HG02571 (cell line): Measurements from ENCODE around the gene PEAK3.

Source experiments
- ATAC-seq: cut with Tn5 transposase; IDR thresholded peaks from one replicate; pipeline ENCODE4 v1.9.1; 2021; ENCODE audit warnings: mild to moderate bottlenecking, moderate library complexity; ENCODE audit not compliant: unreplicated experiment

The PEAK3 gene

DNA sequence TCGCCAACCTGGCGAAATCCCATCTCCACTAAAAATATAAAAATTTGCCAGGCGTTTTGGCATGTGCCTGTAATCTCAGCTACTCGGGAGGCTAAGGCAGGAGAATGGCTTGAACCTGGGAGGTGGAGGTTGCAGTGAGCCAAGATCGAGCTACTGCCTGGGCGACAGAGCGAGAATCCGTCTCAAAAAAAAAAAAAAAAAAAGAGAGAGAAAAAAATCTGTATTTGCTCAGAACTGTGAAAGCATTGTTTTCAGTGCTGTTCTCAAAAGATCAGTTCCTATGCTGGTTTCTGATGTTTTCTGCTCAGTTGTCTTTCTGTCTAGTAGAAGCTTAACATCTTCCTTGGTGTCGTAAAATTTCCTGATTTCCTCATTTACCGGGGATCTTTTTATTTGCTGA is 42.8 kb downstream of the PEAK3 start:
- ATAC-seq: no peak

DNA sequence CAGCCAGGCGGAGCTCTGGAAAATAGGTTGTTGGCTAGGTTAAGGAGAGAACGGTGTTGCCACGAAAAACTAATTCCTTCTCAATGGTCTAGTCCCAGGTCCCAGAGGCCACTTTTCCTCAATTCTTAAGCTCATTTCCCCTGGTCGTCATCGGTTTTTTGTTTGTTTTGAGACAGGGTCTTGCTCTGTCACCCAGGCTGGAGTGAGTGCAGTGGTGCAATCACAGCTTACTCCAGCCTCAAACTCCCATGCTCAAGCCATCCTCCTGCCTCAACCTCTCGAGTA is 44.2 kb downstream of the PEAK3 start:
- ATAC-seq: no peak

DNA sequence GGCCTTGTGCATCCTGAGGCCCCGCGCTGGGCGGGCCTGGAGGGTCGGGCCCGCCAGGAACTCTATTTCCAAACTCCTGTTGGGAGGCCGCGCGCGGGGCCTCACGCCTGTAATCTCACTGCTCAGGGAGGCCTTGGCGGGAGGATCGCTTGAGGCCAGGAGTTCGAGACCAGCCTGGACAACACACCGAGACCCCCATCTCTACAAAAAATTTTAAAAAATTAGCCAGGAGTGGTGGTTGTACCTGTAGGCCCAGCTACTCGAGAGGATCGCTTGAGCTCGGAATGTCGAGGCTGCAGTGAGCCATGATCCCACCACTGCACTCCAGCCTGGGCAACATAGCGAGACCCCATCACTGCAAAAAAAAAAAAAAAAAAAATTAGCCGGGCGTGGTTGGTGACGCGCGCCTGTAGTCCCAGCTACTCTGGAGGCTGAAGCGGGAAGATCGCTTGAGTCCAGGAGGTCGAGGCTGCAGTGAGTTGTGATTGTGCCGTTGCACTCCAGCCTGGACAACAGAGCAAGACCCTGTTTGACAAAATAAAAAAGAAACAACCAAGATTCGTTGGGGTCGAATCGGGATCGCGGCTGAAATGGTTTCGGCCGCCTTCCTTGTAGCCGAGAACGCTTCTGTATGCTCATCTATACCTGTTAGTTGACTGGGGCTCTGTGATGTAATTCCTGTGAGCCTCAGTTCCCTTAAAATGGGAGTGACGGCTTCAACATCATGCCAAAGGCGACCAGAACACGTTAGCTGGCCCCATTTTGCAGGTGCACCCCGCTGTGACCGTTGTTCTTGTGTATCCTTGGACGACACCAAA is 44.7 kb downstream of the PEAK3 start:
- ATAC-seq: no peak

DNA sequence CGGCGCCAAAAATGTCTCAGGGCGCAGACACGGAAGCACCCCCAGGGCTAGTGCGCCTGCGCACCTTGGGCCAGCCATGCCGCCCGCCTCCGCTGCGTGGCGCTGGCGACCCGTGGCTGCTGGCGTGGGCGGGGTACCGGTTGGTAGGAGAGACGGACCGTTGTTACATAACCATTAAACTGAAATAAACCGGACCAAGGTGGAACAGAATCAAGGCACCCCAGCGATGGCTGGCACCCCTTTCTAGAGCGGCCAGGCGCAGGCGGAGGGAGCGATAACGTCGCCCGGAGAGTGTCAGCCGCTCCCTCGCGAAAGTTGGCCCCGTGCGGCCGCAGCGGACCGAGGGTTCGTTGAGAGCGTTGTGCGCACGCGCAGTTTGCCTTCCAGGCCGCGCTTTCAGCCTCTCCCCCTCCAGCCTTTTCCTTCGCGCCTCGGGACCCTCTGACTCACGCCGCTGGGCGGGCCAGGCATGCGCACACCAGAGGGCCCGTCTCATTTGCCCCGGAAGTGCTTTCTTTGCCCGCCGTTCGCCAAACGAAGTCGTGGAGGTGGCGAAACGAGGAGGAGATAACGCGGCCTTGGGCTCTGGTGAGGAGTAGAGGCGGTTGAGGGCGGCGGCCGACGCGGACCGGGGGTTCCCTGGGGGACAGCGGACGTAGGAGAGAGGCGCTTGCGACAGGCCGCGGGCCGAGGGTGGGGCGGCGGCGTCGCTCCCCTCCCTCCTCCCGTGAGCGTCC is 45.5 kb downstream of the PEAK3 start, which contains the start of the genes PLEKHJ1 and SF3A2:
Gene PLEKHJ1, minus strand, starts transcription at position 16 of the 737 bp plus-strand sequence. CDS start 81 bp downstream, outside the sequence.
Gene SF3A2, plus strand, starts transcription at position 511 of the 737 bp plus-strand sequence. CDS start 6,595 bp downstream, outside the sequence.
- ATAC-seq: peak; percentile 69

DNA sequence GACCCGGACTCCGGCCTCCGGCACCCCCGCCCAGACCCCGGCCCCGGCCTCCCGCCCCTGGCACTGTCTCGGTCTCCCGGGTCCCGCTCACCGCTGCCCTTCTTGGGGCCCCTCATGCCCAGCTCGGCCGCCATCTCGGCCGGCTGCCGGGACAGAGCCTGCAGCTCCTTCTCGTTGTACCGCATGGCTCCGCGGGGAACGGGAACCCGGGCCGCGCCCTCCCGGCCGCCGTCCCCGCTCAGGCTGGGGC is 46.0 kb downstream of the PEAK3 start:
- peak; percentile 20 for ATAC-seq

DNA sequence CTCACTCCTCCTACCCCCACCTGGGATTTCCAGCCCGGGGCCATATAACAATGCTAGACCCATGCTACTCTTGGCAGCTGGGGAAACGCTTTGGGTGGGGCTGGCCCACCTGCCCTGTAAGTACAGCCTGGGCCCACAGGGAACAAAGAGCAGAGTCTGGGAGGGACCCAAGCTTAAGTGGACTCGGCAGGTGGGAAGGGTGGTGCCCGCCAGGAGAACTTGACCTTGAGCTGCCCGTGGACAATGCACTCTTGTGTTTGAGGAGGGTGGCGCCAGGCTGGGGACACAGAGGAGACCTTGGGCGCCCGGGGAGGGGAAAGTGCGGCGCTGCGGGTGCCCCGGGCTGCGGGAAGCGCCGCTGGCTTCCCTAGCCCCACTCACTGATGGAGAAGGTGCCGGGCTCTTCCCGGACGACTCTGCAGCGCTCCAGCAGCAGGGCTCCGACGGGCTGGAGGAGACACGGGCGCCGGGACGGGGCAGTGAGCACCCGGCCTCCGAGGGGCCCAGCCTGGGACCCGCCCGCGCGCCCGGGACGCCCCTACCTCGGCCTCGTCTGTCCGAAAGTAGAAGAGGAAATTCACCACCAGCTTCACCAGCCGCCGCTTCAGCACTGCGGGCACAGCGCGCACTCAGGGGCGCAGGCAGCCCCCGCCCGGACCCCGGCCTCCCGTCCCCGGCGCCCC is 46.5 kb downstream of the PEAK3 start:
- ATAC-seq: peak; percentile 13

DNA sequence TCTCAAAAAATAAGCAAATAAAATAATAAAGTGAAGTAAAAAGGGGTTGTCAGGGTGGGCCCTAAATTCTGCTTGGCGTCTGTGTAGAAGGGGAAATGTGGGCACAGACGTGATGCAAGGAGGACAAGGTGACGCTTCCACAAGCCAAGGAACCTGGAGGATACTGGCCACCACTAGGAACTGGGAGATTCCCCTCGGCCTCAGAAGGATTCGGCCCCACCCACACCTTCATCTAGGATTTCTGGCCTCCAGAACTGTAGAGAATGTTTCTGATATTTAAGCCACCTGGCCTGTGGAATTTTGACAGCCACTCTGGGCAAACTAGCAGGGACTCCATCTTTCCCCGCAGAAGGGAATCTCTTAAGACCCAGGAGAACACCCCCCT is 47.0 kb downstream of the PEAK3 start:
- no peak for ATAC-seq

DNA sequence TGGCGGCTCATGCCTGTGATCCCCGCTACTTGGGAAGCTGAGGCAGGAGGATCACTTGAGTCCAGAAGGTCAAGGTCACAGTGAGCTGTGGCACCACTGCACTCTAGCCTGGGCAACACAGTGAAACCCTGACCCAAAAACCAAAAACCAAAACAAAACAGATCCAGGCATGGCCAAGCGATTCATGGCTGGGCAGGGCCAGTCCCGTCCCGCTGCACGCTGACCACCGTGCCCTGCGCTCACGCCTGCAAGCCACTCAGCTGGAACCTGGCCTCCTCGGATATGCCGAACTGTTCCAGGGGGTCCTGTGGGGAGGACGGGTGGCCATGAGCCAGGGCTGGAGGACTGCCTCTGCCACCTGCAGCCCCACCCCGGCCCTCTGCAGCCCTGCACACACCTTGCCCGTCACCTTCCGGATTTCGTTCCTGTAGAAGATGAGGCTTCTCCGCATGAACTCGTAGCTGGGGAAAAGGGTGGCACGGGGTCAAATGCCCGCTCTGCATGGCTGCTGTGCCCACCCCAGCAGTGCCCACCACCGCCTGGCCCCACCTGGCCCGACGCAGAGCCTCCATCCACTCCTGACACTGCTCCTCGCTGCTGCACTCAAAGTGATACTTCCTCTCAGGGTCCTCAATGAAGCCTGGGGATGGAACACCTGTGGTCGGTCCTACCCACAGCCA is 48.2 kb downstream of the PEAK3 start:
- no peak for ATAC-seq

DNA sequence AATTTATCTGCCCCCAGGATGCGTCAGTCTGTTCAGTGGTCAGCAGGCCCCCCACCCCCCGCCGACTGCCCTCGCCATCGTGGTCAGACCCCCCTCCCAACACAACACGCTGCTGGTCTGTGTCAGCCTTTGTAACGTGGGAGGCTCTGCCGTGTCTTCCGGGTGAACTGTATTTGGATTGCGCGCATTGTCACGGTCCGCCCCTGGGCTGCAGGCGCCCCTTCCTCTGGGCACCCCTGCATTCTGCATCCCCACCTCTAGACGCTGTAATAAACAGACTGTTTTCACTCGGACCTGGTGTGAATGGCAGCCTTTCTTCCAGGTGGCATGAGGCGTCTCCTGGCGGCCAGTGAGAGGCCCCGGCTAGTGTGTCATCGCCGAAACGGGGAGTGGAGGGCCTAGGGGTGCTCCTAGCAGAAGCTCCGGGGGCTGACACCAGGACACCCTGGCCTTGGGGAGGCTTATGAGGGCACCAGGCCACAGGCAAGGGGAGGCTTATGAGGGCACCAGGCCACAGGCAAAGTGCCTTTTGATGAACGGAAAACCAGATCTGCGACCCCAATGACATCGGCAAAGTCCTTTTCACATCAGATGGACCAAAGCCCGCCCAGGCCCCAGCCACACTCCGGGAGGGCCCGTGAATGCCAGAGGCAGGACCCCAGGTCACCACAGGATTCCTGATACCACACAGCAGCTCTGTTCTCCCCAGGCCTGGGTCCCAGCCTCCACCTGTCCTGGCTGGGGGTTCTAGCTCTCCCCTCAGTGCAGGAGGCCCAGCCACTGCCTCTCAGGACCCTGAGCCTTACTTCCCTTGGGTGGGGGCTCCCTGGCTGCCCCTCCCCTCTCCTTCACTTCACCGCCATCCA is 49.5 kb downstream of the PEAK3 start:
- no peak for ATAC-seq

DNA sequence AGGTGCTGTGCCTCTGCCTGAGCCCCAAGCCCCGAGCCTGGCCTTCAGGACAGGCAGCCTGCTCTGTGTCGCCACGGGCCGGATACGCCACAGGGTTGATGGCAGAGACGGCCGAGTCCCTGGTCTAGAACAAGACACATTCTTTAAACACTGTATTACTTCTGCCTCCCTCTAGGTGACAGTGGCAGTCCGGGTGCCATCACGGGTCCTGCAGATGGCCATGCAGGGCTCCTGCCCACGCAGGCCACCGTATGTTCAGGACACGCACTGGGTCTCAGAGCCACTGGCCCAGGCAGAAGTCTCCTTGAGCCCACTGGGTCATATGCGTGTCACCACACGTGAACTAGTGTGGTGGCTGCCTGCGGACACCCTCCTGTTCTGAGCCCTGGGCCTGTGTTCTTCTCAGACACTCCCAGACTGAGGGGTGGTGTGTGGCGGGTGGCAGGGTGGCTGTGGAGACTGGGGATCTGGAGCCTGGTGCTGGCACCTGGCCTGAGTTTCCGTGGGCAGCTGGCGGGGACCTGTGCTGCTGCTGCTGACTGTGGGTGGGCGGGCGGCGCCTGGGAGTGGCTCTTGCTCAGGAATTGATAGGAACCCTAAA is 50.3 kb downstream of the PEAK3 start:
- ATAC-seq: no peak

DNA sequence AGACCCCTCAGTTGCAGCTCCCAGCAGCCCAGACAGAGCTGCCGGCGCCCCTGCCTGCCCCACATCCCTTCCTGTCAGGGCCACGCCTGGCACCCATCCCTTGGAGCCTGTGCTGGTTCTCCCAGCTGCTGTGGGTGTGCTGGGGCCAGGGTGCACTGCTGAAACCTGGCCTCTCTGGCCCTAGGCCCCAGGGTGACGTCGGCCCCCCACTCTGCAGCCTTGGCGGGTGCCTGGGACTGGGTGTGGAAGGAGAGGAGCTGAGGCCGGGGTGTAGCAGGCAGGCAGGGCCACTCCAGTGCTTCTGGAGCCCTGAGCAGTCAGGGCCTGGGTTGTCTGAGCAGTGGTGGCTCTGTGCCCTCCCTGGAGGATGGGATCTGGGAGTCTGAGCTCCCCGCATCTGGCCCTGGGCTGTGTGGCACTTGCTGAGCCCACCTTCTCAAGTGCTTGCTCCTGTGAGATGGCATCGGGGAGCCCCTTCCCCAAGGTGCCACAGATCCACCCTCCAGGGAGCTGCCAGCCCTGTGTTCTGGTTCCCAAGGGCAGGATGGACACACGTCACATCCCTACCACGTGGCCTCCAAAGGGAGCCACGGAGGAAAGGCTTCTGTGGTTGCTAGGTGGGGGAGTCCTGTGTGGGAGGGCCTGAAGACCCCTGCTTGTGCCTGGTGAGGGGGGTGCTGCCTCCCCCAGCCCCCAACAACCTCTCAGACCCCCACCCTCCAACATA is 51.0 kb downstream of the PEAK3 start:
- ATAC-seq: no peak

DNA sequence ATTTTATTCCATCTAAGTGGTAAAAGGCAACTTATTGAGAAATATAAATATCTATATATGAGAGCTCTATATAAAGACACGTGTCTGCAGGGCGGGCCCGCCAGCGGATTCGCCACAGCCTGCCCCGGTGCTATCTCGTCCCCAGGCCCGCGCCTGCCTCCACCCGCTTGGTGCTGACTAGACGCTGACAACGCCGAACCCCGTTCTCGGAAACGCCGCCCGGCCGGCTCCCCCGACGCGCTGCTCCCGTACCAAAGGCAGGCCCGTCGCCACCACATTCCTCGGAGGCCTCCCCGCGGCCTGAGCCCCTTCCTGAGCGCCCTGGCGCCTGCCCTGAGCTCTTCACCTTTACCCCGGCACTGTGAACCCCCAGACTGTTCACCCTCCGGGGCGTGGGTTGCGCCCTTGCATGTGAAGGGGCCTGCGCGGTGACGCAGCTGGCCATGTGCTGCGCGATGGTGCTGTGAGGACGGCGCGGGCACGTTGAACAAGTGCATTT is 51.9 kb downstream of the PEAK3 start:
- no peak for ATAC-seq

DNA sequence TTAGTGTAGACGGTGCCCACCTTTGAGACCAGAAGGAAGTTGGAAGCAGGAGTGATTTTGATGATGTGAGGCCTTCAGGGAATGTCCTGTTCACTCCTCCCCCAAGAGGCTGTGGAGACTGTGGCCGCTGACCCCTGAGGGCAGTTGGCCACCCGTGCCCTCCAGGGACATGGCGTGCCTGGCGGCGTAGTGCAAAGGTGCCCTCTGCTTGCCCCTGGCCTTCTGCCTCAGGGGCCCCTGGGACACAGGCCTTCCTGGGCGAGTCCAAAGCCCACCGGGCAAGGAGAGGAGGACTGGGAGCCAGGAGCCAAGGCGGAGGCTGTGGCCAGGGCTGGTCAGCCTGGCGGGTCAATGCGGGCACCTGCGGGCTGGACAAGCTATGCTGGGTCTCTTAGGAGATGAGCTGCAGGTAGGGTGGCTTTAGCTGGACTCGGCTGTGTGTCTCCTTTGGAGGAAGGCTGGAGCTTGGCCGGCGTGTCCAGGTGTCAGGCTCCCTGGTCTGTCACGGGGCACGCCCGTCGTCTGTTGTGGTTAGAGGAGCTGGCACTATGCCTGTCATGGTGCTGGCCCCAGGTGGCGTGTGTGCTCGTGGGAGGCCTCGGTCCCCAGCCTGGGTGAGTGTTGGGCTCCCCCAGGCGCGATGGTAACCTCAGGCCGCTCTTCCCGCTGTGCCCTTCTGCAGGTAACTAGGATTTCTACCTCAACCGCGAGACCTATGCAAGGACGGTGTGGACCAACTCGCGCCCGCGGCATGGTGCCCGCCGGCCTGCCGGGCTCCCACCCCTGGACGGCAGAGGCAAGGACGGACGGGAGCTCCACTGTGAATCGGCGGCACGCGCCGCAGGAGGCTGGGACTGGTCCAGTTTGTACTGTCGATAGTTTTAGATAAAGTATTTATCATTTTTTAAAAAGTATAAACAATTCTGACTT is 52.6 kb downstream of the PEAK3 start:
- ATAC-seq: no peak

DNA sequence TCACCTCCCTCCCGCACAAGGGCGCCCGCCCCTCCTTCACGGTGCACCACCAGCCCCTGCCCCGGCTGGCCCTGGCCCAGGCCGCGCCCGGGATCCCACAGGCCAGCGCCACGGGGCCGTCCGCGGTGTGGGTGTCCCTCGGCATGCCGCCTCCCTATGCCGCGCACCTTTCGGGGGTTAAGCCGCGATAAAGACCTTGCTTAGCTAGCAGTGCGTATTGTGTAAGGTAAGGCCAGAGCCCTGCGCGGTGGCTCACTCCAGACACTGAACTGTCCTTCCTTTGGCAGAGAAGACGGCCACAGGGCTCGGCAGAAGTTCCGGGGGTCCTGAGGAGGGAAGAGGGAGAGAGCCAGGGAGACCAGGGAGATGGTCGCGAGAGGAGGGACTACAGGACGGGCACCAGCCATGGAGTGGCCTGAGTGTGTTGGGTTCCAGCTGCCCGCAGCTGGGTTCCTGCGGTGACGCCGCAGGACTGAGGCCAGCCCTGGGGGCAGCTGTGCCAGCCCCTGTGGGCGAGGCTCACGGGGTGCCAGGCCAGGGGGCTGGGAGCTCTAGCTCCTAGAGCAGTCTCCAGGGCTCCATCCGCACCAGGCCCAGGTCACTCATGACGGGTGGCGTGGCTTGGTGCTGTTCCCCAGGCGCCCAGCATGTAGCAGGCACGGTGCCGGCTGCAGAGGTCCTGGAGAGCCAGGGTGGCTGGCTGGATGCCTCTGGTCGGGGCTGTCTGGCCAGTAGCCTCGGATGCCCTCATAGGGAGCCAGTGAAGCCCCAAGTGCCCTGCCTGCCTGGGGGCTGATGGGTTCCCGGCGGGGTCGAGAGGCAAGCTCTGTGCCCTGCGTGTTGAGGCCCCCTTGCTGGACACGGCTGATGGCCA is 53.6 kb downstream of the PEAK3 start:
- ATAC-seq: no peak

DNA sequence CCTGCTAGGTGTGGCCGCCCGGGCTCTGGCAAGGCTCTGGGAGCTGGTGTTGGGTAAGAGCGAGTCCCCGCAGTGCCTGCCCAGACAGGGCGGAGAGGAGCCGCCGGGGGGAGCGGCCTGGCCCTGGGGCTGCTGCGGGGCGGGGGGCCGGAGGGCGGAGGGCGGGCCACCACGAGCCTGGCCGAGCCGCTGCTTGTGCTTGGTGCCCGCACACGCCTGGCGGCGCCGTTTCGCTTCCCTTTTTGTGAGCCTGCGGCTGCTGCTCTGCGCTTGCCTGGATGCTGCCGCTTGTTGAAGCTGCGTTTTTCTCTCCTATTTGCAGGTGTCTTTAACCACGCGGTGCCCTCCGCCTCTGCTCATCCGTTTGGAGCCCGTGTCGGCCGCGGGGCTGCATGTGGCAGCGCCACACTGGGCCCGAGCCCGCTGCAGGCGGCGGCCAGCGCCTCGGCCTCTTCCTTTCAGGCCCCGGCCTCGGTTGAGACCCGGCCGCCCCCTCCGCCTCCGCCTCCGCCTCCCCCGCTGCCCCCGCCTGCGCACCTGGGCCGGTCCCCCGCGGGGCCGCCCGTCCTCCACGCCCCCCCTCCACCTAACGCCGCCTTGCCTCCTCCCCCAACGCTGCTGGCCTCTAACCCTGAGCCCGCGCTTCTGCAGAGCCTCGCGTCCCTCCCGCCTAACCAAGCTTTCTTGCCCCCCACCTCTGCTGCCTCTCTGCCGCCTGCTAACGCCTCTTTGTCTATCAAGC is 54.4 kb downstream of the PEAK3 start:
- no peak for ATAC-seq

DNA sequence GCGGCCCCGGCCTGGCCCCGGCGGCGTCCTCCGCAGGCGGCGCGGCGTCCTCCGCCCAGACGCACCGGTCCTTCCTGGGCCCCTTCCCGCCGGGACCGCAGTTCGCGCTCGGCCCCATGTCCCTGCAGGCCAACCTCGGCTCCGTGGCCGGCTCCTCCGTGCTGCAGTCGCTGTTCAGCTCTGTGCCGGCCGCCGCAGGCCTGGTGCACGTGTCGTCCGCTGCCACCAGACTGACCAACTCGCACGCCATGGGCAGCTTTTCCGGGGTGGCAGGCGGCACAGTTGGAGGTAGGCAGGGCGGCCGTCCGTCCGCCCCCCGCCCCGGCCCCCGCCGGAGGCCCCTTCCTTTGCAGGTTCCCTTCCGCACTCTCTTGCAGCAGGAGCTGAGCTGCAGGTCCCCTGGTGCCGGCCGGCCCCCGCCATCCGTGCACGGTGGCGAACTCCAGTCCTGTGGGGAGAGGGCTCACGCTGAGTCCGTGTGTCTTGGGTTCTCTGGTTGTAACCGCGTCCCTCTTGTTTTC is 55.1 kb downstream of the PEAK3 start:
- ATAC-seq: no peak
